A204.1 (cell line): ENCODE data around the gene AIFM3.

Source experiments
- FAIRE-seq: peaks from 2 replicates; lab custom pipeline; 2012; peaks lifted over from hg19 to GRCh38; lab: Jason Lieb, UNC

Gene AIFM3

GRCh38 chr22:20976291-20976877 lies 9.3 kb downstream of the AIFM3 start:
- no peak for FAIRE-seq

GRCh38 chr22:20977019-20977418 lies 10.0 kb downstream of the AIFM3 start:
- FAIRE-seq, result no peak

GRCh38 chr22:20977516-20978170 lies 10.6 kb downstream of the AIFM3 start:
- no peak for FAIRE-seq

- no peak for FAIRE-seq
These were observed 11.4 kb downstream of the AIFM3 start for GRCh38 chr22:20978419-20978818.

GRCh38 chr22:20979243-20979809 lies 12.3 kb downstream of the AIFM3 start:
- no peak for FAIRE-seq

- FAIRE-seq, result no peak
These were observed 12.9 kb downstream of the AIFM3 start for GRCh38 chr22:20979940-20980453.

GRCh38 chr22:20980523-20980922 lies 13.5 kb downstream of the AIFM3 start:
- FAIRE-seq, result no peak

- no peak for FAIRE-seq
These were observed 14.1 kb downstream of the AIFM3 start for GRCh38 chr22:20980938-20981722.

- no peak for FAIRE-seq
These were observed 14.9 kb downstream of the AIFM3 start, which contains the start of gene LZTR1 for GRCh38 chr22:20981787-20982562. Gene LZTR1 (plus strand): TSS chr22:20982297. CDS start chr22:20982372, 75 bp downstream.

- FAIRE-seq, result no peak
These were observed 15.5 kb downstream of the AIFM3 start for GRCh38 chr22:20982563-20982882.

GRCh38 chr22:20983081-20983771 lies 16.2 kb downstream of the AIFM3 start:
- FAIRE-seq, result no peak

- FAIRE-seq, result no peak
These were observed 18.7 kb downstream of the AIFM3 start for GRCh38 chr22:20985720-20986119.

- no peak for FAIRE-seq
These were observed 19.3 kb downstream of the AIFM3 start for GRCh38 chr22:20986365-20986764.

GRCh38 chr22:20987375-20987774 lies 20.3 kb downstream of the AIFM3 start:
- FAIRE-seq, result no peak

- no peak for FAIRE-seq
These were observed 21.7 kb downstream of the AIFM3 start for GRCh38 chr22:20988573-20989322.

- no peak for FAIRE-seq
These were observed 22.5 kb downstream of the AIFM3 start for GRCh38 chr22:20989323-20990138.

GRCh38 chr22:20990184-20991180 lies 23.4 kb downstream of the AIFM3 start:
- no peak for FAIRE-seq

- no peak for FAIRE-seq
These were observed 24.4 kb downstream of the AIFM3 start for GRCh38 chr22:20991252-20992055.
